Metanephros (tissue), 1 donor: ENCODE measurements around the gene LY6G5B. TPM values are rescaled to one million over a fixed set of nuclear protein-coding genes. Genes with fewer than 3 reads are reported as not detected.

Experiments
- total RNA-seq: library from RNA; depleted of rRNA; stranded (reverse); fragments of >200 nt; gene quantifications from one replicate; pipeline ENCODE4 v1.2.3, GENCODE V29; 2014

LY6G5B gene, protein sequence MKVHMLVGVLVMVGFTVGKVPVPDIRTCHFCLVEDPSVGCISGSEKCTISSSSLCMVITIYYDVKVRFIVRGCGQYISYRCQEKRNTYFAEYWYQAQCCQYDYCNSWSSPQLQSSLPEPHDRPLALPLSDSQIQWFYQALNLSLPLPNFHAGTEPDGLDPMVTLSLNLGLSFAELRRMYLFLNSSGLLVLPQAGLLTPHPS
- 3.3 TPM for total RNA-seq

GRCh38 chr6:31669676-31670075 is at the start of gene LY6G5B:
Gene LY6G5B, plus strand, starts transcription at chr6:31669976. Its CDS starts 975 bp downstream, at chr6:31670951.

GRCh38 chr6:31620586-31621319 is 49.0 kb upstream of the LY6G5B start, which contains the start of gene PRRC2A:
Gene PRRC2A, plus strand, starts transcription at chr6:31620715. Its CDS starts 2,075 bp downstream, at chr6:31622790.

GRCh38 chr6:31655349-31656237 is 14.2 kb upstream of the LY6G5B start, which contains the start of gene APOM:
Gene APOM, plus strand, starts transcription at chr6:31655894. Its CDS starts 73 bp downstream, at chr6:31655967.

DNA sequence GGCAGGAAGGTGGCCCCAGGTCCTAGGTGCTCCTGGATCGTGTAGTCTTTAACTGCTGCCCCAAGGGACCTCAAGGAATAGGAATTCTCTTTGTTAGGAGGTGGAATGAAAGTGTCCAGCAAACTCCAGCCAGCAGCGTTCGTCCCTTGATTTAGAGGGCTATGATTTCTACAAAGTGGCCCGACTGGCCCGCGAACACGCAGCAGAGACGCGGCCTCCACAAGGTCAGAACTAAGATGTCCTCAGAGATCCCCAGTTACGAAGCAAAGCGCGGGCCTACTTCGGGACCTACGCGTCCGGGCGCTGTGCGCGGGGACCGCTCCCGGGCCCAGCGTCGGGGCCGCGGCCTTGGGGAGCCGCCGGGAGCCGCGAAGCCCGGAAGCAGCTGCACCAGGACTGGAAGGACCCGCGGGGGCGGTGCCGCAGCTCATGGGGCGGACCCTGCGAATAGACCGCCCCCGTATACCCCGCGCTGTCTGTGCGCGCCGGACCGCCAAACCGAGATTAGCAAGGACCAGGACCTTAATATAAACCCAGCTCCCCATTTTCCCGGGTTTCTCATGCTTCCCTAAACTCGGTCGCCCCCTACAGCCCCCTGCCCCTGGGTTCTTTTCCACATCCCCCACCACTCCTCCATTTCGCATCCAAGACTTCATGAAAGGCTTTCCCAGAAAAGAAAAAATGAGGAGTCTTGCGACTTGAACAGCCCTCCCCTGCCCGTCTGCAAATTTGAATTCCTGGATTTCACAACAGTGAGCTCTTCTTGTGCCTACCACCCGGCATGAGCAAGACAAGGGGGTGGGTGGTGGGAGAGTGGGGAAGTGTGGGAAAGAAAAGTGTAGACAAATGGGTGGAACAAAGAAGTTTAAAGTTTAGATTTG is 9.2 kb upstream of the LY6G5B start, which contains the start of gene C6orf47:
Gene C6orf47, minus strand, starts transcription at position 398 of the 881 bp plus-strand sequence. CDS start 831 bp downstream, outside the sequence.

GRCh38 chr6:31664790-31665500 is 4.8 kb upstream of the LY6G5B start, which contains the start of gene GPANK1:
Gene GPANK1, minus strand, starts transcription at chr6:31664997. Its CDS starts 519 bp downstream, at chr6:31664478.

DNA sequence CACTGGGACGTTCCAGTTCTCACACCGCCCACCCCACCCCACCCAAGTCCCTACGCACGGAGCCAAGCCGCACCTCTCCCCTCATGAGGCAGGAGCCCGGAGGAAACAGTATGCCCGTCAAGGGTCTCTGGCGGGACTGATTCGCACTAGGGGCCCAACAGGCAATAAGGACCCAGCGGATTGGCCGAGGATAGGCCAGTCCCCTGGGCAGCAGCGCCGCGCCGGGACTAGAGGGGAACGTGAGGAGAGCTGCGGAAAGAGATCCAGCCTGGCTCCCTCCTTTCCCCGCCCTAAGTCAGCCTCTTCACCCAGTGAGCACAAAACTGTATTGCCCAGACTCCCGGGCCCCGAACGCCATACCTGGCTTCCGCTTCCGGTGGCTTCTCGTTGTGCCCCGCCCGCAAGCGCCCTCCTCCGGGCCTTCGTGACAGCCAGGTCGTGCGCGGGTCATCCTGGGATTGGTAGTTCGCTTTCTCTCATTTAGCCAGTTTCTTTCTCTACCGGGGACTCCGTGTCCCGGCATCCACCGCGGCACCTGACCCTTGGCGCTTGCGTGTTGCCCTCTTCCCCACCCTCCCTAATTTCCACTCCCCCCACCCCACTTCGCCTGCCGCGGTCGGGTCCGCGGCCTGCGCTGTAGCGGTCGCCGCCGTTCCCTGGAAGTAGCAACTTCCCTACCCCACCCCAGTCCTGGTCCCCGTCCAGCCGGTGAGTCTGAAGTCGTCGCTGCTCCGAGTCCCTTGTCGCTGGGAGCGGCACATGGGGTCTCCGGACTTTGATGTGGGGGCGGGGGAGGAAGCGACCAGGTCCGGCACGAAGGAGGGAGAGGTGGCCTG is 4.1 kb upstream of the LY6G5B start, which contains the start of gene CSNK2B:
Gene CSNK2B, plus strand, starts transcription at position 580 of the 836 bp plus-strand sequence. CDS start 752 bp downstream, outside the sequence.

GRCh38 chr6:31680226-31681134 is 10.7 kb downstream of the LY6G5B start, which contains the start of gene LY6G5C:
Gene LY6G5C, minus strand, starts transcription at chr6:31681067. Its CDS starts 694 bp downstream, at chr6:31680373.

DNA sequence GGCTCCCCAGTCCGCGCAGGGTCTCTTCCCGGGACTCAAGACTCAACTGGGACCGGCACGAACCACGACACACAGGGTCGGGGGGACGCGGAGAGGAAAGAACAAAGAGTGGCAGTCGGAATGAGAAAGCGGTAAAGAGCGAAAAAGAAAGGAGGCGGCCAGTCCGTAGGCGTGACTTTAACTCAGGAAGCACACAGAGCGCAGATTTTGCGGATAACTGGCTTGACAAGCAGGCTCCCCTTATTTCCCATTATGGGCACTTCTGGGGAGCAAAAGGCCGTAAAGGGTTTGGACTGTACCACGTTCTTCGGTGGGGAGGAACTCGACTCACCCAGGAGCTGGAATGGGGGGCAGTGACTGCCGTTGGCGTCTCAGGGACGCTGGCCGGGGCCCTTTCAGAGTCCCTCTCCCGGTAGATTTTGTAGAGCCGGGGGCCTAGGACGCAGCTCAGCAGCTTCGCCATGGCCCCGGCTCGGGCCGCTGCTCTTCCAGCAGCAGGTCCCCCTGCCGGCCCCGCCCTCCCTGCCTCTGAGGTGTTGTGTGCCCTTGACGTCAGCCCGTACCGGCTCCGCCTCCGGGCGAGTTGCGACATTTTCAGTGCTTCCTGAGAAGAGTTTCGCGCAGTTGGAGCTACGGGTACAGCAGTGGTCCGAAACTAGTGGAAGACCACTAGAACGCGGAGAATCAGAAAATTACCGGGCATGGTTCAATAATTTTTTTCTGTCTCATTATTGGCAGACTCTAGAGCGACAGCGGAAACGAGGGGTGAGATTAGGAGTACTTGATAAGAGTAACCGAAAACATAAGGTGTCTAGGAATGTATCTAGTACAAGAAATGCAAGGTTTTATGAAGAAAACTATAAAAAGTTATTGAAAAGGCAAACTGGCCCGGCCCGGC is 33.3 kb downstream of the LY6G5B start, which contains the start of gene ABHD16A:
Gene ABHD16A, minus strand, starts transcription at position 506 of the 898 bp plus-strand sequence. Its CDS starts 43 bp downstream, at position 463.

DNA sequence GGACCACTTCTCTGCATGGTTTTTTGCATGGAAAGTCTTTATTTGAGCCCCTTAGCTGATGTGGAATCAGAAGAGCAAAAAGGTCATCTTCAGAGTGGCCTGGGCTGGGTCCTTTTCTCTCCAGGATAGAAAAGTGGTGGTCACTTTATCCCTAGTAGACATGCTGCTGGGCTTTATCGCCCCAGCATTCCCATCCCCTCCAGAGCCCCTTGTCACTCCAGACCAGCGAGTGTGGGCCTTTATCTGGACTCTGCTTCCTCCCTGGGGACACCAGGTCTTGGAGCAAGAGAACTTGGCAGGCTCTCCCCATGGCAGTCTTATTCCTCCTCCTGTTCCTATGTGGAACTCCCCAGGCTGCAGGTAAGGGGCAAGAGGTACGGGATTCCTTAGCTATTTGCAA is 36.8 kb downstream of the LY6G5B start, which contains the start of gene LY6G6F:
Gene LY6G6F, plus strand, starts transcription at position 268 of the 400 bp plus-strand sequence. Its CDS starts 41 bp downstream, at position 309.

DNA sequence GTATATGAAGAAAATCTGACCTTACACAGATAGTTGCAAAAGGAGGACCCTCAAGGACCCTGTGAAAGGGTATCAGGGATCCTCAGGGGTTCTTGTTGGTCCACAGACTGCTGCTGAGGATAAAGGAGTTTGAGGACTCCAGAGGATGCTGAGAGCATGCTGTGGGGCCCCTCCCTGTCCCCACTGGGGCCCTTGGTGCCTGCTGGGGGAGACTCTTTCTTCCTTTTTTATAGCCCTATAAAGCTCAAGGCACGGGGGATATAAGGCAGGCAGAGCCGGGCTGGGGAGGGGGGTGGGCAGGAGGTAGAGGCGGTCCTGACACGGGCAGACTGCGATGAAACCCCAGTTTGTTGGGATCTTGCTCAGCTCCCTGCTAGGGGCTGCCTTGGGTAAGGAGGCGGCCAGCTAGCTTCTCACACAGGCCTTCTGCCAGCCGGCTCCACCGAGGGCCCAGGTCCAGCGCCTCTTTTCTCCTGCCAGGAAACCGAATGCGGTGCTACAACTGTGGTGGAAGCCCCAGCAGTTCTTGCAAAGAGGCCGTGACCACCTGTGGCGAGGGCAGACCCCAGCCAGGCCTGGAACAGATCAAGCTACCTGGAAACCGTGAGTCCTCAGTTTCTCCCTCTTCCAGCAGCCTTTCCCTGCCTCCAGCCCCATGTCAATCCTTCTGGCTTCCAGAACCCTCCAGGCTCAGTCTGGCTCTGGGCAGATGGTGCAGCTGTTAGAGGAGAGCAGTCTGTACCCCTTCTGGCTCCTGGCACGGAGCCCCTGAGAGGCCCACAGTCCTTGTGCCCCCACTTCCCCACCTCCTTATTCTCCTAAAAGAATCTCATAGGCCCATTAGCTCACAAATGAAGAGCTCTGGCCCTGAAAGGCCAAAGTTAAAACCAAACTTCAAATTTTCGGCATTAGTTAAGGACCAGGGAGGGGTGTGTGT is 45.5 kb downstream of the LY6G5B start, which contains the start of gene LY6G6D:
Gene LY6G6D, plus strand, starts transcription at position 327 of the 937 bp plus-strand sequence. Its CDS starts 8 bp downstream, at position 335.

GRCh38 chr6:31721351-31722020 is 51.7 kb downstream of the LY6G5B start, which contains the start of gene LY6G6C:
Gene LY6G6C, minus strand, starts transcription at chr6:31721746. Its CDS starts 67 bp downstream, at chr6:31721679.

